ENCODE results near the gene NBEAL1.
"Not testable (repeated sequence)": the region's sequence is repeated elsewhere in the genome, so short reads cannot be mapped to it uniquely, and the experiment has no call there.

NBEAL1 gene

DNA sequence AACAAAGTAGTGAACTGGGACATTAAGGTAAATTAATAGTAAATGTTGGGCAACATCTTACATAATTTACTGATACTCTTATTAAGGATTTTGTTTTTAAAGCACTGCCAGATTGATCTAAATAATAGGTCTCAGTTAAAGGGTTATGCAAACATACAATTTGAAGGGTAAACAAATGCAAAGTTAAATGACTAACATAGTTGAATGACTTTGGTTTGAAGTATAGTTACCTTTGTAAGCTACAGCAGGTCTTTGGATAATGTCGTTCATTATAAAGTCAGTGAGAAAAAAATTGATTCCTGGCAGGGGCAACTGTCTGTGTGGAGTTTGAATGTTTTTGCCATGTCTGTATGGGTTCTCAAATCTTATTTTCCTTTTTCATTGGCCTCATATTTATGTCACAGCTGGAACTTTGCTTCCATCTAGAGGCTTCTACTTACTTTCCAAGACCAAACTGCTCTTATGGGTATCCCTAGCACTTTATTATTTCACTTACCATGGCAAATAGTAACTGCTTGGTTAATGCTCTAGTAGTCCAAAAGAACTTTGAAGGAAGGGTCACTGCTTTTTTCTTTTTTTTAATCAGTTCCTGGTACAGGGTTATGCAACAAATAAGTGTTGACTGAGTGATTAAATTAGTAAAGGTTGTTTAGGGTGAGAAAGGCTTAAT lies 107.8 kb downstream of the NBEAL1 start:
- no peak overlapping the region for H3K4me3 ChIP-seq (ENCODE audit: low read depth, low read length)
- TF ChIP-seq, protein P1, sequence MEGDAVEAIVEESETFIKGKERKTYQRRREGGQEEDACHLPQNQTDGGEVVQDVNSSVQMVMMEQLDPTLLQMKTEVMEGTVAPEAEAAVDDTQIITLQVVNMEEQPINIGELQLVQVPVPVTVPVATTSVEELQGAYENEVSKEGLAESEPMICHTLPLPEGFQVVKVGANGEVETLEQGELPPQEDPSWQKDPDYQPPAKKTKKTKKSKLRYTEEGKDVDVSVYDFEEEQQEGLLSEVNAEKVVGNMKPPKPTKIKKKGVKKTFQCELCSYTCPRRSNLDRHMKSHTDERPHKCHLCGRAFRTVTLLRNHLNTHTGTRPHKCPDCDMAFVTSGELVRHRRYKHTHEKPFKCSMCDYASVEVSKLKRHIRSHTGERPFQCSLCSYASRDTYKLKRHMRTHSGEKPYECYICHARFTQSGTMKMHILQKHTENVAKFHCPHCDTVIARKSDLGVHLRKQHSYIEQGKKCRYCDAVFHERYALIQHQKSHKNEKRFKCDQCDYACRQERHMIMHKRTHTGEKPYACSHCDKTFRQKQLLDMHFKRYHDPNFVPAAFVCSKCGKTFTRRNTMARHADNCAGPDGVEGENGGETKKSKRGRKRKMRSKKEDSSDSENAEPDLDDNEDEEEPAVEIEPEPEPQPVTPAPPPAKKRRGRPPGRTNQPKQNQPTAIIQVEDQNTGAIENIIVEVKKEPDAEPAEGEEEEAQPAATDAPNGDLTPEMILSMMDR (IDR thresholded peaks at IDR 0.05; ENCODE audit: borderline replicate concordance, insufficient read depth, low read depth, low read length): no peak

DNA sequence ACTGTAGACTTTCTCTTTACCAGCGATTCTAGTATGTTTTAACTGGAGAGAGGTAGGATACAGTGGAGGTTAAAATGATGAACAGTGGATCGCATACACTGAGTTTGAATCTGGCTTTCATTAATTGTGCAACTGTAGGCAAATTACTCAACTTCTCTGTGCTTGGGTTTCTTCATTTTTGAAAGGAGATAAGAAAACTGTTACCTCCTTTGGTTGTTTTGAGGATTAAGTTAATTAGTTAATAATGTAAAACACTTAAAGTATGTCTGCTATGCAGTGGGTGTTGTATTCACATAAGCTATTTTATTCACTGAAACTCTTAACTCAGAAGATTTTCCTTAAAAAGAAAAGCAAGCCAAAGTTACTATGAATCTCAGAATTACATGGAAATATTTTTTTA lies 112.3 kb downstream of the NBEAL1 start:
- TF ChIP-seq, protein P1 (IDR thresholded peaks at IDR 0.05; ENCODE audit: borderline replicate concordance, insufficient read depth, low read depth, low read length): no peak
- no peak overlapping the region for H3K4me3 ChIP-seq (ENCODE audit: low read depth, low read length)

DNA sequence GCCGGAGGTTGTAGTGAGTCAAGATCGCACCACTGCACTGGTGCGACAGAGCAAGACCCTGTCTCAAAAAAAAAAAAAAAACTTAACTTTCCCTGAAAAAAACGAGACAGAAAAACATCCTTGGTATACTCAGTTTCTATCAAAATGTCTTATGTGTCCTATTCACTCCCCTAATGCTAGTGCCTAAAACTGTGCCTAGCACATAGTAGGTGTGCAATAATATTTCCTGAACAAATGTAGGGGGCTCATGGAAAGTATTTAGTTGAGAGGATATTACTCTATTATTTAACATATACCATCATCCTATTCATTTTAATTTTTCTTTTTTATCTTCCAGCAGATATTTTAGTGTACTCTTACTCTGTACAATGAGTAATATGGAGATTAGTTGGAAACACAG lies 120.4 kb downstream of the NBEAL1 start:
- TF ChIP-seq, protein P1 (IDR thresholded peaks at IDR 0.05; ENCODE audit: borderline replicate concordance, insufficient read depth, low read depth, low read length): no peak

DNA sequence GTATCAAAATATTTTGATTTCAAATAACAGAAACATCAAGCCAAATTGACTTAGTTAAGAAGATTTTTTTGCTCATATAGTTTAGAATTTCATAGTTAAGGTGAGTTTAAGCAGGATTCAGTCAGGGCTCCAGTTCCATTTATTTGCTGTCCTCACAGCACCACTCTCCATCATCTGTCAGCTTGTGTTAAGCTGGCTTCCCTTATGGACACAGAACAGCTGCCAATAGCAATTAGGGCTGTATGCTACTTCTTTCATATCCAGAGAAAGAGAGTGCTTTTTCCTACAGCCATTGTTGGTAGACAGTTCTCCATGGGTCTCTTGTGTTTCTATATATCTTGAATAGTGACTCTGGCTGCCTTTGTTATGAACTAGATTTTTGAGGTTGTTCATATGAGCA lies 128.7 kb downstream of the NBEAL1 start:
- TF ChIP-seq, protein P1 (IDR thresholded peaks at IDR 0.05; ENCODE audit: borderline replicate concordance, insufficient read depth, low read depth, low read length): no peak
- no peak overlapping the region for H3K4me3 ChIP-seq (ENCODE audit: low read depth, low read length)

More for the DNA sequence above, 120.4 kb downstream of the NBEAL1 start:
- no peak overlapping the region for H3K4me3 ChIP-seq (ENCODE audit: low read depth, low read length)

DNA sequence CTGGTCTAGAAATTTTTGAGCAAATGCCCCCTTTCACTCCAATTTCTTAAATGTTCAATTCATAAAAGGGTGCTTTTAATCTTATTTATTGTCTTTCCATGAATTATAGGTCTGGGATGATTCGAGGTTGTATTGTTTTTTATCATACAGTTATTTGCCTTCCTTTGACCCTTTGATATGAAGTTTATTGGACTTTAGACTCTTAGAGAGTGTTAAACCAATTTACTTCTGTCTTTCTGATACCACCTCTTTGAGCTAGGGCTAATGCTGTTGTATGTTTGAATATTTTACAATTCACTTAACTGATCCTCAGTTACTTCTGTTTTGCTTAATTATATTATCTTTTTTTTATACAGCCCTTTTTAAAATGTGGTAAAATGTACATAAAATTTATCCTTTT lies 134.5 kb downstream of the NBEAL1 start:
- H3K4me3 ChIP-seq (ENCODE audit: low read depth, low read length): no peak overlapping the region
- TF ChIP-seq, protein P1 (IDR thresholded peaks at IDR 0.05; ENCODE audit: borderline replicate concordance, insufficient read depth, low read depth, low read length): no peak

DNA sequence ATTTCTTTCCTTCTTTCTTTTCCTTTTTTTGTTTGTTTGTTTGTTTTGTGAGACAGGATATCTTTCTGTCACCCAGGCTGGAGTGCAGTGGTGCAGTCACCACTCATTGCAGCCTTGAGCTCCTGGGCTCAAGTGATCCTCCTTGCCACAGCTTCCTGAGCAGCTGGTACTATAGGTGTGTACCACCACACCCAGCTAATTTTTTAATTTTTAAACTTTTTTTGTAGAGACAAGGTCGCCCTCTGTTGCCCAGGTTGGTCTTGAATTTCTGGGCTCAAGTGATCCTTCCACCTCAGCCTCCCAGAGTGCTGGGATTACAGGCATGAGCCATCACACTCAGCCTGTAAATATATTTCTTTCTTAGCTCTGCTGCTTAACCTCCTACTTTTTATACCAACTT lies 140.7 kb downstream of the NBEAL1 start:
- TF ChIP-seq, protein P1 (IDR thresholded peaks at IDR 0.05; ENCODE audit: borderline replicate concordance, insufficient read depth, low read depth, low read length): no peak
- H3K4me3 ChIP-seq (ENCODE audit: low read depth, low read length): no peak overlapping the region

DNA sequence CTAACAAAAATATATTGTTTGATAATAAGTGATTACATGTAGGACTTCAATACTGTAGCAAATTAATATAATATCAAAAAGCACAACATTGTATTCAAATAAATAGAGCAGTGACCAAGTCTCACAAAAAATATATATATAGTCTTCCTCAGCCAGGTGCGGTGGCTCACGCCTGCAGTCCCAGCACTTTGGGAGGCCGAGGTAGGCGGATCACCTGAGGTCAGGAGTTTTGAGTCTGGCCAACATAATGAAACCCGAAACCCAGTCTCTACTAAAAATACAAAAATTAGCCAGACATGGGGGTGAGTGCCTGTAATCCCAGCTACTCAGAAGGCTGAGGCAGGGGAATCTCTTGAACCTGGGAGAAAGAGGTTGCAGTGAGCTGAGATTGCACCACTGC lies 148.0 kb downstream of the NBEAL1 start:
- not testable (repeated sequence) for H3K4me3 ChIP-seq (ENCODE audit: low read depth, low read length)

Measured in GM12875 (cell line).